Nephron progenitor cell (in vitro differentiated cells): ENCODE data around the gene TOMM40L.
A peak's percentile ranks its signal among the peaks of the same experiment; 100 is the strongest.
"Not testable (repeated sequence)": the region's sequence is repeated elsewhere in the genome, so short reads cannot be mapped to it uniquely, and the experiment has no call there.

Source experiments
- DNase-seq: peaks from one replicate; pipeline ENCODE4 v3.0.0; 2021
- H3K27ac Mint-ChIP-seq: 2 replicates; pipeline ENCODE4 v1.8.0; 2021; ENCODE audit warnings: mild to moderate bottlenecking, moderate library complexity, mixed read lengths
- H3K27me3 Mint-ChIP-seq: 2 replicates; pipeline ENCODE4 v1.8.0; 2021; ENCODE audit warnings: mild to moderate bottlenecking, low read depth, mixed read lengths; ENCODE audit not compliant: poor library complexity
- H3K36me3 Mint-ChIP-seq: 2 replicates; pipeline ENCODE4 v1.8.0; 2021; ENCODE audit warnings: low read depth, mixed read lengths
- H3K4me1 Mint-ChIP-seq: 2 replicates; pipeline ENCODE4 v1.8.0; 2021; ENCODE audit warnings: mixed read lengths
- H3K4me3 Mint-ChIP-seq: 2 replicates; pipeline ENCODE4 v1.8.0; 2021; ENCODE audit warnings: mild to moderate bottlenecking, moderate library complexity, mixed read lengths
- H3K9me3 Mint-ChIP-seq: 2 replicates; pipeline ENCODE4 v1.8.0; 2021; ENCODE audit warnings: mild to moderate bottlenecking, moderate library complexity, mixed read lengths
- TF ChIP-seq, protein P1 (sequence below): fragments of 200-600 bp; sonication (generic); IDR thresholded peaks from 2 replicates; pipeline ENCODE4 v1.5.0; 2021; ENCODE audit warnings: antibody characterized with exemption

Gene TOMM40L

GRCh38 chr1:161250829-161251228 lies 25.0 kb downstream of the TOMM40L start:
- no peak for DNase-seq
- no peaks in the 10 kb centered on the region for H3K36me3 Mint-ChIP-seq
- H3K4me3 Mint-ChIP-seq, result no peak overlapping the region
- TF ChIP-seq, protein P1, sequence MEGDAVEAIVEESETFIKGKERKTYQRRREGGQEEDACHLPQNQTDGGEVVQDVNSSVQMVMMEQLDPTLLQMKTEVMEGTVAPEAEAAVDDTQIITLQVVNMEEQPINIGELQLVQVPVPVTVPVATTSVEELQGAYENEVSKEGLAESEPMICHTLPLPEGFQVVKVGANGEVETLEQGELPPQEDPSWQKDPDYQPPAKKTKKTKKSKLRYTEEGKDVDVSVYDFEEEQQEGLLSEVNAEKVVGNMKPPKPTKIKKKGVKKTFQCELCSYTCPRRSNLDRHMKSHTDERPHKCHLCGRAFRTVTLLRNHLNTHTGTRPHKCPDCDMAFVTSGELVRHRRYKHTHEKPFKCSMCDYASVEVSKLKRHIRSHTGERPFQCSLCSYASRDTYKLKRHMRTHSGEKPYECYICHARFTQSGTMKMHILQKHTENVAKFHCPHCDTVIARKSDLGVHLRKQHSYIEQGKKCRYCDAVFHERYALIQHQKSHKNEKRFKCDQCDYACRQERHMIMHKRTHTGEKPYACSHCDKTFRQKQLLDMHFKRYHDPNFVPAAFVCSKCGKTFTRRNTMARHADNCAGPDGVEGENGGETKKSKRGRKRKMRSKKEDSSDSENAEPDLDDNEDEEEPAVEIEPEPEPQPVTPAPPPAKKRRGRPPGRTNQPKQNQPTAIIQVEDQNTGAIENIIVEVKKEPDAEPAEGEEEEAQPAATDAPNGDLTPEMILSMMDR, result no peak
- no peak overlapping the region for H3K27ac Mint-ChIP-seq
- H3K4me1 Mint-ChIP-seq, result no peaks in the 10 kb centered on the region
- peaks cover 17% of the 10 kb centered on the region for H3K9me3 Mint-ChIP-seq
- H3K27me3 Mint-ChIP-seq, result peaks cover 30% of the 10 kb centered on the region

DNA sequence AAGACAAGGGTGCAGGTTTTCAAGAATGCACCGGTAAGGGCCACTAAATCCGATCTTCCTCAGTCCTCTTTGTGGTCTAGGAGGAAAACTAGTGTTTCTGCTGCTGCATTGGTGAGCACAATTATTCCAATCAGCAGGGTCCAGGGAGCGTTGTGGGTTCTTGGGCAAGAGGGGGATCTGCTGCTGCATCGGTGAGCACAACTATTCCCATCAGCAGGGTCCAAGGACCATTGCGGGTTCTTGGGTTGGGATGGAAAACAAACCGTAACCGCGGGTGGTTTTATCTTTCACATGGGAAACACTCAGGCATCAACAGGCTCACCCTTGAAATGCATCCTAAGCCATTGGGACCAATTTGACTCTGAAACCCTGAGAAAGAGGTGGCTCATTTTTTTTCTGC lies 25.7 kb downstream of the TOMM40L start:
- Mint-ChIP-seq H3K4me1 (no peaks in the 10 kb centered on the region), H3K4me3 (no peak overlapping the region), H3K36me3 (no peaks in the 10 kb centered on the region), H3K27me3 (peaks cover 31% of the 10 kb centered on the region), H3K27ac (no peak overlapping the region), H3K9me3 (peaks cover 24% of the 10 kb centered on the region)
- TF ChIP-seq, protein P1, result no peak
- no peak for DNase-seq

- H3K4me3 Mint-ChIP-seq, DNase-seq, H3K27ac Mint-ChIP-seq: not testable (repeated sequence)
- Mint-ChIP-seq H3K27me3 (peaks cover 65% of the 10 kb centered on the region), H3K9me3 (peaks cover 42% of the 10 kb centered on the region), H3K4me1 (peaks cover 18% of the 10 kb centered on the region), H3K36me3 (peaks cover 16% of the 10 kb centered on the region)
Observed at GRCh38 chr1:161255302-161255701, 29.4 kb downstream of the TOMM40L start.

DNA sequence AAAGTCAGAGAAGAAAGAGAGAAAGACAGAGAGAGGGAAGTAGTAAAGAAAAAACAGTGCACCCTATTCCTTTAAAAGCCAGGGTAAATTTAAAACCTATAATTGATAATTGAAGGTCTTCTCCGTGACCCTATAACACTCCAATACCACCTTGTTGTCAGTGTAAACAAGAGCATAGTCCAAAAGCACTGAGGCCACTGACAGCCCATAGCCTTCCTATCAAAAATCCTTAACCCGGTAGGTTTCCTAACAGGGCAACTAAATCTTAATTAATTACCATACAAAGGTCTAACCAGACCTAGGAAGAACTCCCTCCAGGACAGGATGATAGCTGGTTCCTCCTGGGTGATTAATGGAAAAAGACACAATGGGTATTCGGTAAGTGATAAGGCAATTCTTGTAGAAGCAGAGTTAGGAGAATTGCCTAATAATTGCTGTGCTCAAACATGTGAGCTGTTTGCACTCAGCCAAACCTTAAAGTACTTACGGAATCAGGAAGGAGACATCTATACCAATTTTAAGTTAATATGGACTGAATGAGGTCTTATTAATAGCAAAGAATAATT lies 30.2 kb downstream of the TOMM40L start:
- Mint-ChIP-seq H3K27me3 (peaks cover 72% of the 10 kb centered on the region), H3K4me1 (peaks cover 26% of the 10 kb centered on the region), H3K36me3 (peaks cover 16% of the 10 kb centered on the region), H3K9me3 (peaks cover 41% of the 10 kb centered on the region)
- H3K27ac Mint-ChIP-seq, DNase-seq, H3K4me3 Mint-ChIP-seq: not testable (repeated sequence)

- Mint-ChIP-seq H3K9me3 (peaks cover 41% of the 10 kb centered on the region), H3K36me3 (peaks cover 16% of the 10 kb centered on the region), H3K4me1 (peaks cover 35% of the 10 kb centered on the region), H3K27me3 (peaks cover 74% of the 10 kb centered on the region)
- H3K4me3 Mint-ChIP-seq, H3K27ac Mint-ChIP-seq, DNase-seq: not testable (repeated sequence)
Observed at GRCh38 chr1:161257109-161257508, 31.2 kb downstream of the TOMM40L start.

- TF ChIP-seq, protein P1, result no peak
- Mint-ChIP-seq H3K27ac (no peak within 1 kb of the TSS), H3K9me3 (peaks cover 41% of the 10 kb centered on the region)
Observed at GRCh38 chr1:161258439-161259344, 32.8 kb downstream of the TOMM40L start, which contains the start of gene PCP4L1. Gene PCP4L1, plus strand, starts transcription at chr1:161258745. Its CDS starts 230 bp downstream, at chr1:161258975.

DNA sequence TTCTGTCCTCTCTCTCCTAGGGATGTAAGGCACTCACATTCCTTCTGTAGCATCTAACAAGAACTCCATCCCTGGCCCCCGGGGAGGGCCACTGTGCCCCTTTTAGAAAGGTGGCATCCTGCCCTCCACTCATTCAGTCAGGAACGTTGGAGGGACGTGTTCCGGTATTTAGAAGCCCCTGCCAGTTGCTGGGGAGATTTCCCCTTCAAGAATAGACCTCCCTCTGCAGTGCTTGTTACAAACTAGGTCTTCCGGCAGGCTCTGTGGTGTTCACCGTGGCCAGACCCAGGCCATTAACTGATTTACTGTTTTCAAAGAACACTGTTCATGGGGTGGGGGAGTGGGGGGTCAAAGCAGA lies 33.5 kb downstream of the TOMM40L start:
- DNase-seq, result no peak
- no peak overlapping the region for H3K27ac Mint-ChIP-seq
- H3K9me3 Mint-ChIP-seq, result peaks cover 41% of the 10 kb centered on the region
- peaks cover 76% of the 10 kb centered on the region for H3K27me3 Mint-ChIP-seq
- H3K4me3 Mint-ChIP-seq, result peak overlapping the region; percentile 71
- TF ChIP-seq, protein P1, result no peak
- peaks cover 16% of the 10 kb centered on the region for H3K36me3 Mint-ChIP-seq
- peaks cover 35% of the 10 kb centered on the region for H3K4me1 Mint-ChIP-seq

More at GRCh38 chr1:161258439-161259344, 32.8 kb downstream of the TOMM40L start, which contains the start of gene PCP4L1:
- peaks cover 35% of the 10 kb centered on the region for H3K4me1 Mint-ChIP-seq
- peak within 1 kb of the TSS; percentile 71 for H3K4me3 Mint-ChIP-seq
- peak; percentile 72 for DNase-seq
- H3K27me3 Mint-ChIP-seq, result peaks cover 81% of the 10 kb centered on the region
- H3K36me3 Mint-ChIP-seq, result peaks cover 16% of the 10 kb centered on the region
